ENCODE results near the gene SLC35F4. TPM values are rescaled to one million over a fixed set of nuclear protein-coding genes. Genes with fewer than 3 reads are reported as not detected.

The SLC35F4 gene
- total RNA-seq, 1 donor from 2014 or later = not detected

DNA sequence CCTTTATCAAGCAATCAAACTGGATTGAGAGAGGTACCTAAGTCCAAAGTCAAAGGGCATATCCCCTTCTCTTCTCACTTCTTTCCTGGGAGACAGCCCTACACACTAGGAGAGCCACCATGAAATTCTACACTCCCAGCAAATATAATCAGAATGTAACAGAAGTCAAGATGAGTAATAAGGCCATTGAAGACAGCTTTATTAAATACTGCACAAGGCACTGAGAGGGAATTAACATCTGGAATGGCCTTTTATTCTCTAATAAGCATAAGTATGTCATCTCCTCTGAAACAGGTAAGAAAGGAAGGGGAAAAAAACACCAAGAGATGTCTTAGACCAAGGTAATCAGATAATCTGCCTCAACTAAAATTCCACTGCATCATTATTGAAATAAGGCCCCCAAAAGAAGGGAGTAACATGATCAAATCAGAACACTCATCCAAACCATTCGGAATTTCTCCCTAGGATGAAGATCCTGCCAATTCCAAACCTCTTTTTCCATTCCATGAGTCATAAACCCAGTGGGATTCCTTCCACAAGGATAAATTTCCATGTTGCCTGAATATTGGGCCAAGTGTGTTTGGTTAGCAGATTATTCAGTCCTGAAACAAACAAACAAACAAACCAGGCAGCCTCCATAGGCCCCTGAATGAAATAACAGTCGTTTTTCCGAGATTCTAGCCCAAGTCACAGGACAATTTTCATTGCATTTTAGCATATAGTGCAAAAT is 19.9 kb downstream of the SLC35F4 start:
- no peak for TF ChIP-seq CTCF (conservative IDR thresholded peaks at IDR 0.05; ENCODE audit: low read depth, low read length)
- DNase-seq (ENCODE audit: low read depth) = no peak
- H3K4me3 ChIP-seq (ENCODE audit: low read depth, low read length) = no peak overlapping the region

- no peak for DNase-seq (ENCODE audit: low read depth)
- no peak overlapping the region for H3K4me3 ChIP-seq (ENCODE audit: low read depth, low read length)
- TF ChIP-seq CTCF (conservative IDR thresholded peaks at IDR 0.05; ENCODE audit: low read depth, low read length) = no peak
These were observed 20.6 kb downstream of the SLC35F4 start for GRCh38 chr14:57845316-57845715.

DNA sequence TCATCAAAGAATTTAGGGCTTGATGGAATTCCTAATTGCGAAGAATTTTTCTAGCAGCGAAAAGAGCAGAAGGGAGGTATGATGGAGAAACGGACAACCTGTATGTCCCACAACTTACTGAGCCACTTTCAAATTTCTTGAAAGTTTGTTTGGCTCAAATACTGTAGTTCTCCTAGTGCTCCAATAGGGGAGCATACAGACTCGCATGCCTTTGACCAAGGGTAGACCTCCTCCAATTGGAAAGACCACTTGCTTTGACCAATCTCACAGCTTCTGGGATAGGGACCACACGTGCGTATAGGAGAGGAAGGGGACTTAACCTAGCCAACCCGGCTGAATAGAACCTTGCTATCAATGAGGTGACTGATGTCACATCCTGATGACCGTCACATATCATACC is 28.6 kb downstream of the SLC35F4 start:
- no peak for DNase-seq (ENCODE audit: low read depth)
- peak; percentile 18 for TF ChIP-seq CTCF (conservative IDR thresholded peaks at IDR 0.05; ENCODE audit: low read depth, low read length)
- H3K4me3 ChIP-seq (ENCODE audit: low read depth, low read length) = no peak overlapping the region

- no peak for DNase-seq (ENCODE audit: low read depth)
- H3K4me3 ChIP-seq (ENCODE audit: low read depth, low read length) = no peak overlapping the region
- no peak for TF ChIP-seq CTCF (conservative IDR thresholded peaks at IDR 0.05; ENCODE audit: low read depth, low read length)
These were observed 30.1 kb downstream of the SLC35F4 start for GRCh38 chr14:57835766-57836165.

DNA sequence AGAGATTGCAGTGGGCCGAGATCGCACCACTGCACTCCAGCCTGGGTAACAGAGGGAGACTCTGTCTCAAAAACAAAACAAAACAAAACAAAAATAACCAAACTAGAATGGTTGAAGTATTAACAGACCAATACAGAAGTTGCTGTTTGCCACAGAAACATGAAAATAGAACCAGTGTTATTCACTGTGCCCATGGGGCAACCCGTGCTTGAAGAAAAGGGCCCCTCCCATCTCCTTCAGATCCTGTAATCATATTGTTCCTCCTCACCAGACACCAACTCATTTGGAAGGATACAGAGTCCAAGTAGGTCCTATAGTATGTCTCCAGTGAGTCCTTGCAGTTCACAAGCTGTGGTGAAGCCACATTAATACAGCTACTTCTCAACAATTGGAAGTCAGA is 30.9 kb downstream of the SLC35F4 start:
- H3K4me3 ChIP-seq (ENCODE audit: low read depth, low read length) = no peak overlapping the region
- no peak for DNase-seq (ENCODE audit: low read depth)
- TF ChIP-seq CTCF (conservative IDR thresholded peaks at IDR 0.05; ENCODE audit: low read depth, low read length) = no peak

- no peak for TF ChIP-seq CTCF (conservative IDR thresholded peaks at IDR 0.05; ENCODE audit: low read depth, low read length)
- H3K4me3 ChIP-seq (ENCODE audit: low read depth, low read length) = no peak overlapping the region
- DNase-seq (ENCODE audit: low read depth) = no peak
These were observed 31.8 kb downstream of the SLC35F4 start for GRCh38 chr14:57834001-57834598.

GRCh38 chr14:57833323-57833722 is 32.6 kb downstream of the SLC35F4 start:
- peak; percentile 95 for DNase-seq (ENCODE audit: low read depth)
- TF ChIP-seq CTCF (conservative IDR thresholded peaks at IDR 0.05; ENCODE audit: low read depth, low read length) = no peak
- H3K4me3 ChIP-seq (ENCODE audit: low read depth, low read length) = no peak overlapping the region
